ENCODE measurements around the gene CAPZB.

The CAPZB gene

GRCh38 chr1:19381261-19381660 lies 104.1 kb downstream of the CAPZB start:
- no peak for DNase-seq

GRCh38 chr1:19377812-19378718 lies 107.3 kb downstream of the CAPZB start:
- no peak for DNase-seq

- no peak for DNase-seq
Observed at GRCh38 chr1:19376428-19377372, 108.6 kb downstream of the CAPZB start.

GRCh38 chr1:19375631-19376400 lies 109.5 kb downstream of the CAPZB start:
- DNase-seq = no peak

- no peak for DNase-seq
Observed at GRCh38 chr1:19374926-19375325, 110.4 kb downstream of the CAPZB start.

GRCh38 chr1:19374083-19374801 lies 111.1 kb downstream of the CAPZB start:
- no peak for DNase-seq

GRCh38 chr1:19373211-19374082 lies 111.9 kb downstream of the CAPZB start:
- DNase-seq = no peak

GRCh38 chr1:19372602-19373001 lies 112.7 kb downstream of the CAPZB start:
- DNase-seq = no peak

- DNase-seq = no peak
Observed at GRCh38 chr1:19372136-19372514, 113.2 kb downstream of the CAPZB start.

- no peak for DNase-seq
Observed at GRCh38 chr1:19371226-19372135, 113.9 kb downstream of the CAPZB start.

GRCh38 chr1:19370453-19371170 lies 114.7 kb downstream of the CAPZB start:
- no peak for DNase-seq

- no peak for DNase-seq
Observed at GRCh38 chr1:19369396-19370090, 115.8 kb downstream of the CAPZB start.

GRCh38 chr1:19368964-19369363 lies 116.4 kb downstream of the CAPZB start:
- DNase-seq = no peak

- no peak for DNase-seq
Observed at GRCh38 chr1:19368050-19368449, 117.3 kb downstream of the CAPZB start.

GRCh38 chr1:19367584-19368041 lies 117.7 kb downstream of the CAPZB start:
- no peak for DNase-seq

GRCh38 chr1:19366599-19367536 lies 118.5 kb downstream of the CAPZB start:
- no peak for DNase-seq

GRCh38 chr1:19365721-19366120 lies 119.6 kb downstream of the CAPZB start:
- no peak for DNase-seq

Data from NCI-H1930 (cell line).